GM19035 (cell line): Measurements from ENCODE around the gene SF3B2.

Experiments
- ATAC-seq: cut with Tn5 transposase; IDR thresholded peaks from one replicate; pipeline ENCODE4 v1.9.1; 2021; ENCODE audit not compliant: unreplicated experiment

SF3B2 gene

DNA sequence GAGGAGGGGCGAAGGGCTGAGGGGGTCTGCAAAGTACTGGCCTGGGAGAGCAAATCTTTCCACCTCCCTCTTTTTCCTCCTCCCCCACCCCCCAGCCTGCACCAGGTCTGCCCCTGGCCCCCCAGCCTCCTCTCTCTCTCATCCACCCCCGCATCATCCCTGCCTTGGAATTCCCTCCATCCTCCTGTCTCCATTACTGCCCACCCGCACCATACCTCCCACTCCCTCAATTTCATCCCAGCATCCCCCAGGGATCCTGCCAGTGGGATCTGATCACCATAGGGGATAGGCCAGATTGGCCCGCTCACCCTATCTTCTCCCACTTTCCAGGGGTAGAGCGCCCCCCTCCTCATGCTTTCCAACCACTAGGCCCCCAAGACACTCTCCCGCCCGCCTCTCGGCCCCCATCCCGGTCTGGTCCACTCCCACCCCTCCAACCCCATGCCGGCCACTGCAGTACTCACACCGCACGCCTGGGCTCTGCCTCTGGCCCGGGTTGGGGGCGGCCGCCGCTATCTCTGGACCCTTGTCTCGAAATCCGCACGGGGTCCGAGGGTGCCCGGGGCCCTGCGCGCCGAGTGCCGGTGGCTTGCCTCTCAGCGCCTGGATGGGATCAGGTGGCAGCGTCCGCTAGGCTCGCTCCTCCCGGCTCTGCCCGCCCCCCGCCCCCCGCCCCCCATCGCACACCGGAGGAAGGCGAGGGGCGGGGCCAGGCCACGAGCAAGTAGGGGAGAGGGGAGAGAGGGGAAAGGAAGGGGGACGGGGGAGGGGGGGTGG, 3.4 kb upstream of the SF3B2 start, which contains the start of gene GAL3ST3:
Gene GAL3ST3, minus strand, starts transcription at position 615 of the 777 bp plus-strand sequence. CDS start 3,746 bp downstream, outside the sequence.
- no peak for ATAC-seq

DNA sequence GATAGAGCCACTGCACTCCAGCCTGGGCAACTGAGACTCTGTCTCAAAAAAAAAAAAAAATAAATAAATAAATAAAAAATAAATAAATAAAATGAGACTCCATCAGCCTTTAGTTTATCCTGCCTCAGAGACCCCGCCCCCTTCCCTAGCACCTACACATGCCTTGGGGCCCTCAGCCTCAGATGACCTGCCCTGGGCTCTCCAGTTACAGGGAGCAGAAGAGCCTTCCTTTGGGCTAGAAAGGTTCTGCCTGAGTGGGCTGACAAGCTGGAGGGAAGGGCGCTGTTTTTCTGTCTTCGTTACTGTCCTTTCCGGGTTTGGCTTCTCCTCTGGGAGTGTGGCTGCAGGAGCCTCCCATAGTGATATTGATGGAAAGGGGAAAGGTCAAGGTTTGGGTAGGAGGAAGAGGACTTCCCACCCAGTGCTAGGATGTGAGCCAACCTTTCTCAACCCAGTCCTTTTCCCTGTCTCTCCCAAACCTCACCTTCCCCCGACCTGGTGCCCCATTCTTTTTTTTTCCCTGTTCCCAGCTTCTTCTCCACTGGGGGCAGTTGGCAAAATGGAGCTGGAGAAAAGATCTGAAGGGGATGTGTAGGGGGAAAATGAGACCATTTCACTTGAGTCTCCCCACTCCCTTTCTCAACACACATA, 1.5 kb upstream of the SF3B2 start:
- ATAC-seq: no peak

DNA sequence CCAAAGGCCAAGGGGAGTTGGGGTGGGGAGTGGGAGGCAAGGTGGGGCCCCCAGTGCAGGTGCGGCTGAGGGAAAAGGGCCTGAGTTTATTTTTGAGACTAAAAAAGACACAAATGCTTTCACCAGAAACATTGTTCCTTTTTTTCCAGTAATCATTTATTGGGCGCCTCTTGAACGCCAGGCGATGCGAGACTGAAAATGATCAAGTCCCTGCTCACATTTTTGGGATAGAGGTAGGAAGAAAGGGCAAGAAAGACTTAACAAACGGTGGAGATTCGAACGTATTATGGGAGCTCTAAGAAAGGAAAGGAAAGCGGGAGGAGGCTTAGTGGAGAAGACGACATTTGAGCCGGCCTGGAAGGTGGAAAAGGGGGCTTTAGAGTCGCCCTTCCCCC, 796 bp upstream of the SF3B2 start:
- ATAC-seq: no peak

GRCh38 chr11:66052664-66052982, 459 bp downstream of the SF3B2 start:
- no peak for ATAC-seq

DNA sequence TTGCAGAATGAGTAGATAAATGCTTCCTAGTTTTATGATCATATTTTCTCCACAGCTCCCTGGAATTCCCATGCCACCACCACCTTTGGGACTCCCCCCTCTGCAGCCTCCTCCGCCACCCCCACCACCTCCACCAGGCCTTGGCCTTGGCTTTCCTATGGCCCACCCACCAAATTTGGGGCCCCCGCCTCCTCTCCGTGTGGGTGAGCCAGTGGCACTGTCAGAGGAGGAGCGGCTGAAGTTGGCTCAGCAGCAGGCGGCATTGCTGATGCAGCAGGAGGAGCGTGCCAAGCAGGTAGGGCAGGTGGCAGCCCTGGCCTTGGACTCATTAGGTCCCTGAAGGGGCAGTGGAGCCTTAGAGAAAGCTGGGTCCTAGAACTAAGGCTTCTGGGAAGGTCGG, 2.9 kb downstream of the SF3B2 start:
- no peak for ATAC-seq

DNA sequence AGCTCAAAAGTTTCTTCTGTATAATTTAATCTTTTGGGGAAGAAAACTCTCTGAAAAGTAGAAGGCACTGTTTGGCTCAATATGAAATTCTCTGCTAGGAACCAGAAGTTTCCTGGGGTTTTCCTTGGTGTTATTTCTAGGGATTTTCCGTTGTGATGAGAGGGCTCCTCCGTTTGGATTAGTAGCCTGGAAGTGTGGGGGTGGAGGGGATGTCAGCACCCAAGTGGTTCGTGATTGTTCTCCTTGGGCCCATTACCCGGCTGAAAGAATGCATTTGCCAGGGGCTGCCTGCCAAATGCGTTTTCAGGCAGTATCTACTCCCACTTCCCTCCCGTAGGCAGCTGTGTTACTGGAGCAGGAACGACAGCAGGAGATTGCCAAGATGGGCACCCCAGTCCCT, 4.3 kb downstream of the SF3B2 start:
- ATAC-seq: no peak

DNA sequence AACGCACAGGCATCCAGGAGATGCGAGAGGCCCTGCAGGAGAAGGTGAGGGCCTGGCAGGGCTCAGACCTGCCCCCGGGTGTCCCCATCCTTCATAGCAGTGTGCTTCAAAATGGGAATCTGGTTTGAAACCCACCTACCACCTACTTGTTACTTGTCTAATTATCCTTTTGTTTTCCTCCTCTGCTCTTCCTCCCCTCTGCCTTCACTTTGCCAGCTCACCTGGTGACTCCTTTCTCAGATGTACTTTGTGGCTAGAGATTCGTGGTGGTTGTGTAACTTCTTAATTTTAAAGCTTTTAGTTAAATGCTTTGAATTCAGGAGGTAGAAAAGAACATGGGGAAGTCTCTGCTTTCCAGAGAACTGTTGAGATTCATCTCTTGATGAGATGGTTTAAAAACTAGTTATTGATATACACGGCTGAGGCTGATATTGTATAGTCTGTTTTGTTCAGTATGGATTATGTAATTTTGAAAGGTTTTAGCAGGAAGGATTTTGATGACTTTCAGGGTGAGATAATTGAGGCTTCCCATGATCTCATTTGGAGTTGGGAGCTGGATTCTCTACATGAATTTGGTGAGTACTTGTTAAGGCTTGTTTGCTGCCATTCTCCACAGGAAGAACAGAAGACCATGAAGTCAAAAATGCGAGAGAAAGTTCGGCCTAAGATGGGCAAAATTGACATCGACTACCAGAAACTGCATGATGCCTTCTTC, 8.0 kb downstream of the SF3B2 start:
- no peak for ATAC-seq

- no peak for ATAC-seq
These were observed 9.1 kb downstream of the SF3B2 start for GRCh38 chr11:66061268-66061667.

- ATAC-seq: no peak
These were observed 10.2 kb downstream of the SF3B2 start for GRCh38 chr11:66062408-66062807.

DNA sequence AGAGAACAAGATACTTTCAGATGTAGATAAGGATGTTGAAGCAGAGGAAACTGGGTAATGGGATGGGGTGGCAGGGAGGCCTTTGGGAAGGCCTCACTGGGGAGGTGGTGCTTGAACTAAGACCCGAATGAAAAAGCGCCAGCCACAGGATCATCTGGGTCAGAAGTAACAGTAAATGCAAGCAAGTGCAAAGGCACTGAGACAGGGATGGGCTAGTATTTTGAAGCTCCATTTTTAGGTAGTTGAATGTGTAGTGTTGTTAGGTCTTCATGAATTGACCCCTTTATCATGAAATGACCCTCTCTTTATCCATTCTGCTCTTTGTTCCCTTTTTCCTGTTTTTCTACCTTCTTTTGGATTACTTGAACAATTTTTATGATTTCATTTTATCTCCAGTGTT, 11.7 kb downstream of the SF3B2 start:
- ATAC-seq: no peak

- ATAC-seq: no peak
These were observed 12.4 kb downstream of the SF3B2 start for GRCh38 chr11:66064571-66064970.

GRCh38 chr11:66066751-66067150, 14.6 kb downstream of the SF3B2 start:
- ATAC-seq: no peak

DNA sequence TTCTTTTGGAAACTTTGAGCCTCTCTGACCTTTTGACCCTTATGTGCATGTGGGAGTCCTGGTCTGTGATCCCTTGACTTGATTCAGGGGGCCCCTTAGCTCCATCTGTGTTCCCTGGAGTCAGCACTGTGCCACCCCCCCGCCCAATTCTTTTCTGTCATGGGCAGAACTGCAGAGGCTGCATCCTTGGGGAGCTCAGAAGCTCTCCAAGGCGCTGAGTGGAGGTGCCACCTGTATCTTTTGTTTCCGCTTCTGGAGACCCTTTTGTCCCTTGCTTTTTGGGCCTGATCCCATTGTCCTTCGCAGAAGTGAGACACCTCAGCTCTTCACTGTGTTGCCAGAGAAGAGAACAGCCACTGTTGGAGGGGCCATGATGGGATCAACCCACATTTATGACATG, 15.5 kb downstream of the SF3B2 start:
- no peak for ATAC-seq

DNA sequence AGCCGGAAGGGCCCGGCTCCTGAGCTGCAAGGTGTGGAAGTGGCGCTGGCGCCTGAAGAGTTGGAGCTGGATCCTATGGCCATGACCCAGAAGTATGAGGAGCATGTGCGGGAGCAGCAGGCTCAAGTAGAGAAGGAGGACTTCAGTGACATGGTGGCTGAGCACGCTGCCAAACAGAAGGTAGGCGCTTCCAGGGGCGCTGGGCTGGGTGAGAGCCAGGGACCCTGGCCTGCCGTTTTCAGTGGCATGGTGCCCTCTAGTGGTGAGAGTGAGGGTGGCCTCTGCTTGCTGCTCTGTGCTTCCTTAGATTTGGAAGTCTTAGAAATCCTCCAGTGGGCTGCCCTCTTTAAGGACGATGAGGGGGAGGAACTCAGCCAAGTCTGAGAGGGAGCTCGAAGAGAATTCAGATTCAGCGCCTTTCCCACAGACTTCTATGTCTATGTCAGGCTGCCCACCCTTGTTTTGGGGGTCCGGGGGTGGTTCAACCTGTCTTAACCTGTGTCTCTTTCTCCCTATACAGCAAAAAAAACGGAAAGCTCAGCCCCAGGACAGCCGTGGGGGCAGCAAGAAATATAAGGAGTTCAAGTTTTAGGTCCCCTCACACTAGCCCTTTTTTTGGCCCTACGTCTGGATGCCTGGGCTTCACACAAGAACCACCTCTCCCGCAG, 16.1 kb downstream of the SF3B2 start:
- ATAC-seq: no peak

DNA sequence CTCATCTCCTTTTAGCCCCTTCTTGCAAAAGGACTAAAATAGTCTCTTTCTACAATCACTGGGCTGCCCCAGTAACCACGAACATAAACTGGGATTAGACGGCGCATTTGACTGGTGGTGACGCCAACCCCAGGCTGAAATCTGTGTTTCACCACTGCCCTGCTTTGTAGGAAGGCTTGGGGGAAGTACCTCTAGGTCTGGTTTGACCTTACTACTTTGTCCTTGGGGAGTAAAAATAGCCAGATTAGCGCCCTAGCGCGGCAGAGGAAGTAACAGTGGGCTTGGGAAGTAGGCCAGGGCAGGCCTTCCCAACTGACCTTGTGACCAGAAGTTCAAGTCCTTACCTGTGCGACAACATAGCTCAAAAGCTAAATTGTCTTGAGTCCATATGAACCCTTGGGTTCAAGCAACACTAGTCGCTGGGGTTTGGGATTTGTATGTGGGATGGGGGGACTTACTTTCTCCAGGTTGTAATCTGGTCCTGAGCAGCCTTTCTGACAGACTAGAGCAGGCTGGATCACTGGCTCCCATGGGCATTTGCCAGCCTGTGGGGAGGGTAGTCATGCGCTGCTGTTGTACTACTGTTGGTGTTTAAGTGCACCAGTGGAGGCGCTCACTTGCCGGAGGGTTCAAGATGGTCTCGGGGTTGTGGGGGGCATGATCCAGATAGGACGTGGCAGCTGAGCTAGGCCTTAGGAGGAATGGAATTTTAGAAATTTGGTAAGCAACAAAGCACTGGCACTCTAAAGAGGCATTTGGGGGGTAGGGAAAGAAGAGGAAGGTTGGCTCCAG, 17.0 kb downstream of the SF3B2 start:
- ATAC-seq: peak; percentile 3

DNA sequence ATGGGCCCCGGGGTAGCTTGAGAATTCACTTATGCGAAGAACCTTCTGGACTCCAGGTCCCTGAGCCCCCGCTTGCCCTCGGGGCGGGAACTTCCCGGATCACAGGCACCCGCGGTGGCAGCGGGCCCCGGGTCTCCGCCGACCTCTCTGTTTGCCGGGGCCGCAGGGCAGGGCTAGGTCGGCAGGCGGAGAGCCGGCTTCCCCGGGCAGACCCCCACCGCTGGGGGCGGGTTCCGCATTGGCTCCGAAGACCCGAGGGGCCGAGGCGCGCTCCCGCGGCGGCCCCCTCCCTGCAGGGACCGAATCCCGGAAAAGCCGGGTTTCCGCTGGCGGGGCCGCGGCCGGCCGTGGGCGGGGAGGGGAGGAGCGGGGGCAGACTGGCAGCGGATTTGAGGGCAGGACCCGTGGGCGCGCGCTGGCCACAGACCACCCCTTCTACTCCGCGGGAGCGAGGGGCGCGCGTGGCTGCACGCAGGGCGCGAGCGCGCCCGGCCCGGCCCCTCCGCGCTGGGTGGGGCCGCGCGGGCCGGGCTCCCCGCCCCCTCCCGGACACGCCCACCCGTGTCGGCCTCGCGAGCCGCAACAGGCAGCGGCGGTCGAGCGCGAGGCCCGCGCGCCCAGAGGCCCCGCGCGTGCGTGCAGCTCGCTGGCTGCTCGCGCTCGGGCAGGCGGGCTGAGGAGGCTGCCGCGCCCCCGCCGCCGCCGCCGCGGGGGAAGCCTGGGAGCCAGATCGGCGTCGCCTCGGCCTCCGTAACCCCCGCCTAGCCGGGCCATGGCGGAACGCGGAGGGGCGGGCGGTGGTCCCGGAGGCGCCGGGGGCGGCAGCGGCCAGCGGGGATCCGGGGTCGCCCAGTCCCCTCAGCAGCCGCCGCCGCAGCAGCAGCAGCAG, 17.8 kb downstream of the SF3B2 start, which contains the start of gene PACS1:
Gene PACS1, plus strand, starts transcription at position 558 of the 889 bp plus-strand sequence. Its CDS starts 215 bp downstream, at position 773.
- peak; percentile 44 for ATAC-seq

GRCh38 chr11:66070604-66071380, 18.6 kb downstream of the SF3B2 start:
- peak; percentile 13 for ATAC-seq

GRCh38 chr11:66071381-66071801, 19.2 kb downstream of the SF3B2 start:
- ATAC-seq: no peak

- ATAC-seq: no peak
These were observed 19.9 kb downstream of the SF3B2 start for GRCh38 chr11:66072081-66072480.
